HFF-Myc (cell line): ENCODE data around the gene RPL21.
"Not testable (repeated sequence)": the region's sequence is repeated elsewhere in the genome, so short reads cannot be mapped to it uniquely, and the experiment has no call there.

Experiments
- DNase-seq: peaks from one replicate; pipeline ENCODE4 v3.0.0-alpha.2; 2011; ENCODE audit warnings: low read depth; ENCODE audit errors: extremely low read depth
- H3K4me3 ChIP-seq: replicated peaks from 2 replicates; pipeline ENCODE4 v1.5.1; 2011; ENCODE audit warnings: low read depth, mild to moderate bottlenecking, control low read depth, low read length
- CTCF ChIP-seq: IDR thresholded peaks from 2 replicates; pipeline ENCODE4 v1.5.1; 2012; ENCODE audit warnings: mild to moderate bottlenecking, low read depth, low read length, control low read depth; ENCODE audit errors: missing control alignments

The RPL21 gene

GRCh38 chr13:27295096-27295495 lies 43.7 kb downstream of the RPL21 start:
- no peak for DNase-seq
- H3K4me3 ChIP-seq, result no peak overlapping the region
- TF ChIP-seq CTCF, result no peak

GRCh38 chr13:27295660-27296059 lies 44.3 kb downstream of the RPL21 start:
- no peak for DNase-seq
- no peak overlapping the region for H3K4me3 ChIP-seq
- no peak for TF ChIP-seq CTCF

- TF ChIP-seq CTCF, result no peak
- no peak overlapping the region for H3K4me3 ChIP-seq
- no peak for DNase-seq
These were observed 45.1 kb downstream of the RPL21 start for GRCh38 chr13:27296496-27296895.

- H3K4me3 ChIP-seq, result no peak overlapping the region
- TF ChIP-seq CTCF, result no peak
- DNase-seq, result no peak
These were observed 47.5 kb downstream of the RPL21 start for GRCh38 chr13:27298849-27299248.

GRCh38 chr13:27300406-27300805 lies 49.0 kb downstream of the RPL21 start:
- not testable (repeated sequence) for H3K4me3 ChIP-seq, DNase-seq

- no peak overlapping the region for H3K4me3 ChIP-seq
- TF ChIP-seq CTCF, result no peak
- DNase-seq, result no peak
These were observed 49.7 kb downstream of the RPL21 start for GRCh38 chr13:27300941-27301586.

- H3K4me3 ChIP-seq, result no peak overlapping the region
- no peak for TF ChIP-seq CTCF
- no peak for DNase-seq
These were observed 51.4 kb downstream of the RPL21 start for GRCh38 chr13:27302643-27303262.
